Measurements from ENCODE around the gene TNS4. TPM values are rescaled to one million over a fixed set of nuclear protein-coding genes. Genes with fewer than 3 reads are reported as not detected.

The TNS4 gene
- total and polyA plus RNA-seq, 2 of the 4 experiments (the other 2 are of a cell fraction): not detected

GRCh38 chr17:40510328-40510648, 8.9 kb upstream of the TNS4 start:
- Histone ChIP-seq H3K4ac (ENCODE audit: low read depth, low read length) (peak overlapping the region; percentile 20), H4K8ac (ENCODE audit: low read depth in 2 of 2, low read length in 2 of 2) (peak overlapping the region in 1 of 2 experiments; percentile 4; a peak in 1 of 4 replicates), H3K56ac (ENCODE audit: extremely low read depth, insufficient read depth, low read length) (no peak overlapping the region), H4K5ac (ENCODE audit: low read depth, low read length) (peak overlapping the region; percentile 19), H2AK9ac (replicated peaks; ENCODE audit: low read depth, low read length, poor library complexity) (no peak overlapping the region), H3K9me3 (ENCODE audit: control insufficient read depth, insufficient read depth, low read length) (no peaks in the 10 kb centered on the region), H2BK20ac (ENCODE audit: low read depth, low read length) (0 out of 2 replicates have a peak overlapping the region, but pooled peaks have one; percentile 26), H4K20me1 (ENCODE audit: insufficient read depth, low read length) (no peaks in the 10 kb centered on the region), H3K9ac (ENCODE audit: low read depth, low read length) (no peak overlapping the region), H3K4me2 (ENCODE audit: low read depth, low read length) (no peak overlapping the region), H2AFZ (replicated peaks; ENCODE audit: low read length, poor library complexity) (peak overlapping the region; percentile 1), H3K4me3 (ENCODE audit: insufficient read depth, low read depth, low read length) (no peak overlapping the region), H2BK120ac (ENCODE audit: low read depth, low read length) (peak overlapping the region; percentile 62; the same call in 1 of the 2 replicates), H3K23ac (ENCODE audit: low read depth, low read length) (no peak overlapping the region), H3K27me3 (ENCODE audit: control insufficient read depth, insufficient read depth, low read length) (no peaks in the 10 kb centered on the region), H3K36me3 (ENCODE audit: control insufficient read depth, insufficient read depth, low read length) (no peaks in the 10 kb centered on the region), H3K14ac (replicated peaks; ENCODE audit: low read depth, low read length) (peak overlapping the region; percentile 2; the same call in 1 of the 2 replicates), H4K91ac (ENCODE audit: insufficient read depth, low read depth, low read length) (peak overlapping the region; percentile 16; the same call in 1 of the 2 replicates), H3K4me1 (ENCODE audit: control insufficient read depth, insufficient read depth, low read length) (peaks cover 21% of the 10 kb centered on the region), H2AK5ac (ENCODE audit: low read depth, low read length) (peak overlapping the region; percentile 47; the same call in 1 of the 2 replicates), H3K9me1 (ENCODE audit: insufficient read depth, low read length) (peaks cover 23% of the 10 kb centered on the region), H2BK5ac (ENCODE audit: low read depth, low read length, poor library complexity, severe bottlenecking) (no peak overlapping the region), H2BK15ac (ENCODE audit: low read depth, low read length) (no peak overlapping the region), H3K18ac (ENCODE audit: low read depth, low read length) (peak overlapping the region; percentile 14; the same call in 1 of the 2 replicates), H3K27ac (ENCODE audit: insufficient read depth, low read length) (no peak overlapping the region), H3K79me1 (ENCODE audit: low read depth in 1 of 2, low read length in 2 of 2) (0 out of 4 replicates have a peak, but pooled peaks cover 0 to 5% of the 10 kb centered on the region in 2 experiments)
- intact Hi-C loops (cut with micrococcal nuclease): no loop called here
- in situ Hi-C loops (cut with MboI; ENCODE audit: low sequenced_read_pairs): no loop called here
- WGBS, 2 experiments (ENCODE audit: extremely low coverage in 2 of 2, insufficient read length in 1 of 2): 71% methylated on average over 4 of the region's 8 CpGs; no CpG with 5 or more reads in 1 of the 2 experiments
- ChIA-PET CTCF (no interaction called here), POLR2A (ENCODE audit: unreplicated experiment) (no interaction called here)
- BruUV-seq (replicated peaks): no TSS peak
- ATAC-seq (ENCODE audit: low read depth) (no peak), DNase-seq (peak; percentile 68)
- dilution Hi-C loops (cut with HindIII; ENCODE audit: low sequenced_read_pairs, unreplicated experiment): no loop called here
- TF ChIP-seq FOS (IDR thresholded peaks at IDR 0.05; ENCODE audit: low read depth, low read length) (peak; percentile 35; the same call in 1 of the 2 replicates), NFE2L2 (IDR thresholded peaks at IDR 0.05; ENCODE audit: low read depth, low read length) (no peak)
